Lung (tissue), 12 donors: ENCODE results near the gene C2orf76. TPM values are rescaled to one million over a fixed set of nuclear protein-coding genes. Genes with fewer than 3 reads are reported as not detected.

ENCODE experiments used
- ATAC-seq: fragments of 200-7000 bp; cut with Tn5 transposase; one replicate; pipeline ENCODE4 v1.9.1; 2020; ENCODE audit warnings: moderate number of reproducible peaks; ENCODE audit not compliant: insufficient read depth, low FRiP score
- DNase-seq, 3 donors: peaks; one replicate each; pipeline ENCODE4 v3.0.0-alpha.2; 2013 to 2017
- H3K27ac ChIP-seq, 2 donors: one replicate each; pipeline ENCODE4 v1.5.1; 2013; ENCODE audit warnings: mild to moderate bottlenecking in 2 of 2, moderate library complexity in 2 of 2, control low read depth in 1 of 2, inconsistent platforms in 1 of 2, low read depth in 1 of 2, low read length in 1 of 2
- H3K27me3 ChIP-seq, 3 donors: one replicate each; pipeline ENCODE4 v1.5.1; 2013; ENCODE audit warnings: low read length in 2 of 3; ENCODE audit not compliant: control insufficient read depth in 3 of 3, insufficient read depth in 3 of 3
- H3K36me3 ChIP-seq, 4 donors: one replicate each; pipeline ENCODE4 v1.5.1; 2013; ENCODE audit warnings: low read length in 4 of 4, mild to moderate bottlenecking in 1 of 4, moderate library complexity in 1 of 4; ENCODE audit not compliant: control insufficient read depth in 4 of 4, insufficient read depth in 4 of 4
- H3K4me1 ChIP-seq, 5 donors: one replicate each; pipeline ENCODE4 v1.5.1; 2013; ENCODE audit warnings: low read length in 5 of 5, mild to moderate bottlenecking in 2 of 5, moderate library complexity in 1 of 5; ENCODE audit not compliant: control insufficient read depth in 5 of 5, insufficient read depth in 5 of 5
- H3K4me3 ChIP-seq: one replicate; pipeline ENCODE4 v1.5.1; 2013; ENCODE audit warnings: mild to moderate bottlenecking, control low read depth, moderate library complexity
- H3K9ac ChIP-seq, 2 donors: one replicate each; pipeline ENCODE4 v1.5.1; 2013; ENCODE audit warnings: low read length in 2 of 2, control low read depth in 1 of 2; ENCODE audit not compliant: insufficient read depth in 1 of 2
- H3K9me3 ChIP-seq, 4 donors: one replicate each; pipeline ENCODE4 v1.5.1; 2013; ENCODE audit warnings: low read length in 3 of 4, mild to moderate bottlenecking in 1 of 4, moderate library complexity in 1 of 4; ENCODE audit not compliant: control insufficient read depth in 4 of 4, insufficient read depth in 3 of 4
- CTCF ChIP-seq: IDR thresholded peaks from 2 replicates; pipeline ENCODE4 v1.5.1; 2012; ENCODE audit warnings: mild to moderate bottlenecking; ENCODE audit errors: control extremely low read depth, extremely low read depth
- WGBS, 2 donors: extraction: QIAGEN DNeasy Blood & Tissue Kit; methylation state at CpG; one replicate each; pipeline ENCODE4 v1.1.7; 2013; 5-methylcytosine and 5-hydroxymethylcytosine counted together
- polyA plus RNA-seq, 2 donors: library from polyadenylated mRNA; stranded (reverse); fragments of 200-250 nt; gene quantifications; one replicate each; pipeline ENCODE4 v1.2.1, GENCODE V29; 2013
- total RNA-seq, 2 donors: library from RNA; depleted of rRNA in 1 of 2; stranded (reverse); fragments of >200 nt in 1 of 2; gene quantifications; one replicate each; pipeline ENCODE4 v1.2.1, GENCODE V29; 2014 to 2021
- donor health status: control.
- donor health status: control.
- donor health status: Bipolar disorder and iron deficiency.
- donor health status: healthy.
- donor health status: DM: yes; HTN: yes; CAD: no.

Gene C2orf76
- total and polyA plus RNA-seq, 4 donors, result 9.1 to 24.6 (median 17.3) TPM

DNA sequence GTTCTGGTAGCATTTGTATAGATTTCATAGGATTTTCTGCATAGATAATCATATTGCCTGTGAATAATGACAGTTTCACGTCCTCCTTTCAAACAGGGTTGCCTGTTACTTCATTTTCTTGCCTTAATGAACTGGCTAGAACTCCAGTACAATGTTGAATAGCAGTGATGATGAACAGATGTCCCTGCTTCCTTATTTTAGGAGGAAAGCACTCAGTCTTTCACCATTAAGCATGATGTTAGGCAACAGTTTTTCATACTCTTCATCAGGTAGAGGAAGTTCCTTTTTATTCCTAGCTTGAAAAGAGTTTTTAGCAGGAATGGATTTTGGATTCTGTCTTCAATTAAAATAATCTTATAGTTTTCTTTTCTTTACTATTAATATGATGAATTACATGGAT lies 39.7 kb downstream of the C2orf76 start:
- DNase-seq (no peak), ATAC-seq (no peak)
- no peak overlapping the region for H3K9ac ChIP-seq
- TF ChIP-seq CTCF, result no peak
- no peaks in the 10 kb centered on the region for H3K4me1 ChIP-seq
- 23 to 76% methylated on average over 1 of the region's 1 CpG for WGBS, 2 donors
- no peaks in the 10 kb centered on the region for H3K27me3 ChIP-seq
- no peak overlapping the region for H3K27ac ChIP-seq
- H3K9me3 ChIP-seq, result no peaks in the 10 kb centered on the region
- H3K4me3 ChIP-seq, result no peak overlapping the region
- no peaks in the 10 kb centered on the region for H3K36me3 ChIP-seq

DNA sequence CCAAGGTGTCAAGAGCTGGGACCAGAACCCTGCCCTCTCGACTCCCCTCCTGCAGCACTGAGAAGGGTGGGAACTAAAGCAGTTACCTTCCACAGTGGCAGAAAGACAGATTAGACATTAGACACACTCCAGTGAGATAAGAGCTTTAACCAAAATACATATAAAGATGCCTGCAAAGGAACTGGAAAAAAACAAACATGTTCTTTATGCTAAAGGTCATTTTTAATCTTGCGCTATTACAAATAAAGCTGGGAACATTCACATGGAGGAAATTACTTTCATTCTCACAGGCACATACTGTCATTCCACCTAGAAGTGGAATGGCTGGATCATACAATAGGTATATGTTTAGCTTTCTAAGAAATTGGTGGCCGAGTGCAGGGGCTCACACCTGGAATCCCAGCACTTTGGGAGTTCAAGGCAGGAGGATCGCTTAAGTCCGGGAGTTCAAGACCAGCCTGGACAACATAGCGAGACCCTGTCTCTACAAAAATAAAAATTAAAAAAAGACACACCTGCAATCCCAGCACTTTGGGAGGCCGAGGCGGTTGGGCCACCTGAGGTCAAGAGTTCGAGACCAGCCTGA lies 41.9 kb downstream of the C2orf76 start:
- DNase-seq (no peak), ATAC-seq (no peak)
- no peaks in the 10 kb centered on the region for H3K27me3 ChIP-seq
- H3K9ac ChIP-seq, result no peak overlapping the region
- no peak overlapping the region for H3K4me3 ChIP-seq
- no peaks in the 10 kb centered on the region for H3K36me3 ChIP-seq
- no peaks in the 10 kb centered on the region for H3K9me3 ChIP-seq
- H3K4me1 ChIP-seq, result no peaks in the 10 kb centered on the region
- H3K27ac ChIP-seq, result no peak overlapping the region
- no peak for TF ChIP-seq CTCF
- 89 to 95% methylated on average over 9 of the region's 9 CpGs for WGBS, 2 donors

GRCh38 chr2:119323459-119323858 lies 43.2 kb downstream of the C2orf76 start:
- Histone ChIP-seq H3K9me3 (no peaks in the 10 kb centered on the region), H3K36me3 (no peaks in the 10 kb centered on the region), H3K27me3 (no peaks in the 10 kb centered on the region), H3K27ac (no peak overlapping the region), H3K4me3 (no peak overlapping the region), H3K9ac (no peak overlapping the region), H3K4me1 (no peaks in the 10 kb centered on the region)
- WGBS, 2 donors, result 91 to 96% methylated on average over 8 of the region's 8 CpGs
- ATAC-seq, result no peak
- DNase-seq, result no peak
- no peak for TF ChIP-seq CTCF

- no peak overlapping the region for H3K27ac ChIP-seq
- no peak for ATAC-seq
- WGBS, 2 donors, result 83 to 90% methylated on average over 7 of the region's 7 CpGs
- no peaks in the 10 kb centered on the region for H3K9me3 ChIP-seq
- TF ChIP-seq CTCF, result no peak
- no peaks in the 10 kb centered on the region for H3K36me3 ChIP-seq
- no peaks in the 10 kb centered on the region for H3K4me1 ChIP-seq
- DNase-seq, result no peak
- H3K27me3 ChIP-seq, result no peaks in the 10 kb centered on the region
- H3K9ac ChIP-seq, result no peak overlapping the region
- H3K4me3 ChIP-seq, result no peak overlapping the region
These were observed 47.0 kb downstream of the C2orf76 start for GRCh38 chr2:119319593-119319992.
